NCI-H2196 (cell line): ENCODE data around the gene CAPZA2.
"Not testable (repeated sequence)": the region's sequence is repeated elsewhere in the genome, so short reads cannot be mapped to it uniquely, and the experiment has no call there.

Experiments
- DNase-seq: peaks from one replicate; lab custom pipeline; 2025; ENCODE audit not compliant: unreplicated experiment; lab: John Stamatoyannopoulos, UW

CAPZA2 gene

GRCh38 chr7:116953372-116953905 lies 91.1 kb downstream of the CAPZA2 start, which contains the start of gene ST7:
Gene ST7 (plus strand): TSS chr7:116953501. CDS start chr7:116953541, 40 bp downstream.
- DNase-seq, result peak; percentile 70

- DNase-seq, result peak; percentile 36
Observed at GRCh38 chr7:116953906-116954838, 91.8 kb downstream of the CAPZA2 start.

GRCh38 chr7:116955340-116955739 lies 93.0 kb downstream of the CAPZA2 start:
- DNase-seq, result no peak

- DNase-seq, result no peak
Observed at GRCh38 chr7:116955801-116956476, 93.6 kb downstream of the CAPZA2 start.

- DNase-seq, result no peak
Observed at GRCh38 chr7:116956477-116956804, 94.1 kb downstream of the CAPZA2 start.

- no peak for DNase-seq
Observed at GRCh38 chr7:116957874-116958273, 95.5 kb downstream of the CAPZA2 start.

GRCh38 chr7:116961966-116962673 lies 99.7 kb downstream of the CAPZA2 start:
- DNase-seq, result not testable (repeated sequence)

GRCh38 chr7:116963234-116963633 lies 100.8 kb downstream of the CAPZA2 start:
- DNase-seq, result no peak

GRCh38 chr7:116966601-116967000 lies 104.2 kb downstream of the CAPZA2 start:
- no peak for DNase-seq

GRCh38 chr7:116967254-116967922 lies 105.0 kb downstream of the CAPZA2 start:
- no peak for DNase-seq

- DNase-seq, result no peak
Observed at GRCh38 chr7:116967983-116968382, 105.6 kb downstream of the CAPZA2 start.

GRCh38 chr7:116968631-116969030 lies 106.2 kb downstream of the CAPZA2 start:
- DNase-seq, result no peak

GRCh38 chr7:116969371-116969902 lies 107.0 kb downstream of the CAPZA2 start:
- no peak for DNase-seq

GRCh38 chr7:116970238-116970910 lies 108.0 kb downstream of the CAPZA2 start:
- DNase-seq, result no peak

GRCh38 chr7:116971153-116971552 lies 108.8 kb downstream of the CAPZA2 start:
- DNase-seq, result not testable (repeated sequence)
